H1 (cell line): Measurements from ENCODE around the gene PSME3. TPM values are rescaled to one million over a fixed set of nuclear protein-coding genes. Genes with fewer than 3 reads are reported as not detected.

ENCODE experiments used
- CTCF ChIA-PET: fragments of 300-600 bp; sonication (Branson Sonifier 250); formaldehyde crosslinking; loops from one replicate; lab custom pipeline; 2021; ENCODE audit not compliant: partially characterized antibody; lab: Charles Lee
- POLR2A ChIA-PET: fragments of 300-600 bp; sonication (Branson Sonifier 250); formaldehyde crosslinking; loops from one replicate; lab custom pipeline; 2021; ENCODE audit warnings: inconsistent platforms; ENCODE audit not compliant: partially characterized antibody; lab: Charles Lee
- DNase-seq, 2 experiments: peaks; one replicate each; pipeline versions ENCODE4 v3.0.0 to v3.0.0-alpha.2; 2010 to 2022; ENCODE audit warnings: low spot score in 2 of 2, low read depth in 1 of 2, mixed read lengths in 1 of 2
- FAIRE-seq: peaks from 2 replicates; lab custom pipeline; 2011; peaks lifted over from hg19 to GRCh38; lab: Jason Lieb, UNC
- H2AFZ ChIP-seq: 2 replicates; pipeline ENCODE4 v1.8.1; 2012; ENCODE audit warnings: low read length, inconsistent platforms
- H2AK5ac ChIP-seq: 2 replicates; pipeline ENCODE4 v1.6.1; 2013; ENCODE audit warnings: low read depth, low read length
- H2BK120ac ChIP-seq: replicated peaks from 2 replicates; pipeline ENCODE3; 2013; ENCODE audit warnings: low read depth, low read length, inconsistent platforms
- H2BK12ac ChIP-seq: 2 replicates; pipeline ENCODE4 v1.6.1; 2013; ENCODE audit warnings: low read depth, low read length
- H2BK15ac ChIP-seq: 2 replicates; pipeline ENCODE4 v1.6.1; 2013; ENCODE audit warnings: low read length
- H2BK20ac ChIP-seq: 2 replicates; pipeline ENCODE4 v1.6.1; 2013; ENCODE audit warnings: low read length
- H2BK5ac ChIP-seq: 2 replicates; pipeline ENCODE4 v1.6.1; 2013; ENCODE audit warnings: low read depth, low read length
- H3K14ac ChIP-seq: 2 replicates; pipeline ENCODE4 v1.6.1; 2013; ENCODE audit warnings: inconsistent platforms; ENCODE audit not compliant: insufficient read length
- H3K18ac ChIP-seq: 2 replicates; pipeline ENCODE4 v1.6.1; 2013; ENCODE audit warnings: low read length; ENCODE audit errors: extremely low read depth
- H3K23ac ChIP-seq: 2 replicates; pipeline ENCODE4 v1.6.1; 2013; ENCODE audit warnings: inconsistent platforms; ENCODE audit not compliant: insufficient read length
- H3K23me2 ChIP-seq: 2 replicates; pipeline ENCODE4 v1.6.1; 2013; ENCODE audit warnings: low read depth, low read length
- H3K27ac ChIP-seq: 2 replicates; pipeline ENCODE4 v1.6.1; 2011; ENCODE audit warnings: low read depth, low read length, inconsistent platforms
- H3K27me3 ChIP-seq, 4 experiments: replicated peaks in 1 of 4; 1 replicate in 1 of 4; 2 replicates in 3 of 4; pipeline versions ENCODE4 v1.6.1 to v1.8.1; 2011 to 2013; ENCODE audit warnings: low read length in 3 of 4, mild to moderate bottlenecking in 3 of 4, inconsistent platforms in 2 of 4, mixed read lengths in 2 of 4, moderate library complexity in 1 of 4; ENCODE audit not compliant: control insufficient read depth in 3 of 4, insufficient read depth in 3 of 4; ENCODE audit errors: extremely low read depth in 1 of 4
- H3K36me3 ChIP-seq, 4 experiments: 2 replicates each; pipeline versions ENCODE4 v1.6.1 to v1.8.1; 2011 to 2013; ENCODE audit warnings: mild to moderate bottlenecking in 4 of 4, low read length in 3 of 4, moderate library complexity in 2 of 4, control low read depth in 1 of 4, inconsistent platforms in 1 of 4; ENCODE audit not compliant: insufficient read depth in 4 of 4, control insufficient read depth in 2 of 4
- H3K4ac ChIP-seq: replicated peaks from 2 replicates; pipeline ENCODE3; 2013; ENCODE audit warnings: low read length, low read depth, mixed read lengths, inconsistent platforms; ENCODE audit not compliant: insufficient read length
- H3K4me1 ChIP-seq, 4 experiments: replicated peaks in 1 of 4; 1 replicate in 1 of 4; 2 replicates in 3 of 4; pipeline versions ENCODE4 v1.6.1 to v1.8.1; 2011 to 2013; ENCODE audit warnings: low read length in 3 of 4, inconsistent platforms in 2 of 4, mixed read lengths in 1 of 4; ENCODE audit not compliant: insufficient read depth in 4 of 4, control insufficient read depth in 3 of 4
- H3K4me2 ChIP-seq, 2 experiments: 2 replicates each; pipeline versions ENCODE4 v1.6.1 to v1.8.1; 2011 to 2013; ENCODE audit warnings: low read depth in 2 of 2, low read length in 2 of 2, control low read depth in 1 of 2, inconsistent platforms in 1 of 2, mild to moderate bottlenecking in 1 of 2; ENCODE audit not compliant: insufficient read depth in 1 of 2
- H3K4me3 ChIP-seq, 4 experiments: fragments of 200-600, 300-600 bp in 1 of 4; sonication (generic), shearing (Covaris generic), sonication (Bioruptor Twin) in 1 of 4; 2 replicates each; pipeline versions ENCODE4 v1.5.1 to v1.8.1; 2011 to 2016; ENCODE audit warnings: low read length in 4 of 4, low read depth in 3 of 4, control low read depth in 2 of 4, inconsistent platforms in 2 of 4, mild to moderate bottlenecking in 2 of 4, mixed read lengths in 1 of 4, moderate library complexity in 1 of 4; ENCODE audit not compliant: insufficient read depth in 2 of 4; ENCODE audit errors: extremely low read depth in 1 of 4
- H3K56ac ChIP-seq: replicated peaks from 2 replicates; pipeline ENCODE3; 2013; ENCODE audit warnings: low read depth, mild to moderate bottlenecking, mixed read lengths, low read length, inconsistent platforms; ENCODE audit not compliant: insufficient read length
- H3K79me1 ChIP-seq: 2 replicates; pipeline ENCODE4 v1.6.1; 2013; ENCODE audit warnings: low read depth, low read length, control low read depth
- H3K79me2 ChIP-seq, 2 experiments: 2 replicates each; pipeline versions ENCODE4 v1.6.1 to v1.8.1; 2012 to 2013; ENCODE audit warnings: low read length in 2 of 2, mild to moderate bottlenecking in 2 of 2, inconsistent platforms in 1 of 2; ENCODE audit not compliant: insufficient read depth in 2 of 2, control insufficient read depth in 1 of 2
- H3K9ac ChIP-seq, 4 experiments: replicated peaks in 1 of 4; 1 replicate in 1 of 4; 2 replicates in 3 of 4; pipeline versions ENCODE4 v1.6.1 to v1.8.1; 2011 to 2013; ENCODE audit warnings: low read depth in 3 of 4, low read length in 3 of 4, control low read depth in 2 of 4, mild to moderate bottlenecking in 2 of 4, moderate library complexity in 2 of 4, inconsistent platforms in 1 of 4; ENCODE audit errors: extremely low read depth in 1 of 4
- H3K9me3 ChIP-seq, 2 experiments: 2 replicates each; pipeline versions ENCODE4 v1.6.1 to v1.8.1; 2012 to 2013; ENCODE audit warnings: mild to moderate bottlenecking in 2 of 2, moderate library complexity in 2 of 2, control low read depth in 1 of 2, inconsistent platforms in 1 of 2, low read depth in 1 of 2, low read length in 1 of 2, mixed read lengths in 1 of 2; ENCODE audit not compliant: insufficient read depth in 2 of 2
- H4K20me1 ChIP-seq, 2 experiments: replicated peaks in 1 of 2; 2 replicates each; pipeline versions ENCODE3 to v1.8.1; 2011 to 2013; ENCODE audit warnings: inconsistent platforms in 2 of 2, low read length in 2 of 2, mild to moderate bottlenecking in 1 of 2; ENCODE audit not compliant: insufficient read depth in 2 of 2, control insufficient read depth in 1 of 2
- H4K5ac ChIP-seq: 2 replicates; pipeline ENCODE4 v1.6.1; 2013; ENCODE audit warnings: low read length, low read depth, mixed read lengths, inconsistent platforms; ENCODE audit not compliant: insufficient read length
- H4K8ac ChIP-seq: 2 replicates; pipeline ENCODE4 v1.8.0; 2013; ENCODE audit warnings: mild to moderate bottlenecking, moderate library complexity, low read length, inconsistent platforms; ENCODE audit not compliant: insufficient read depth; ENCODE audit errors: extremely low read depth
- H4K91ac ChIP-seq: replicated peaks from 2 replicates; pipeline ENCODE3; 2013; ENCODE audit warnings: low read length, mixed read lengths, inconsistent platforms; ENCODE audit not compliant: insufficient read length
- CBX8 ChIP-seq: fragments of 300-800, 300-1000 bp; sonication (generic); IDR thresholded peaks from 2 replicates; pipeline ENCODE4 v1.7.1; 2016; ENCODE audit warnings: low read depth, low read length, borderline replicate concordance
- CEBPB ChIP-seq: IDR thresholded peaks from 2 replicates; pipeline ENCODE4 v1.6.1; 2012; ENCODE audit warnings: low read depth, low read length
- HDAC2 ChIP-seq, 2 experiments: fragments of 300-600 bp in 1 of 2; sonication (generic) in 1 of 2; IDR thresholded peaks; 2 replicates each; pipeline ENCODE4 v1.6.1; 2011 to 2012; ENCODE audit warnings: low read depth in 2 of 2, low read length in 2 of 2, mild to moderate bottlenecking in 2 of 2, moderate library complexity in 2 of 2, borderline replicate concordance in 1 of 2, inconsistent platforms in 1 of 2
- NRF1 ChIP-seq: IDR thresholded peaks from 2 replicates; pipeline ENCODE4 v1.6.1; 2011; ENCODE audit warnings: mild to moderate bottlenecking, low read depth, low read length, improper control_type of control experiment
- POLR2A ChIP-seq, 2 experiments: IDR thresholded peaks; 1 replicate in 1 of 2; 2 replicates in 1 of 2; pipeline ENCODE4 v1.6.1; 2011; ENCODE audit warnings: low read depth in 2 of 2, low read length in 2 of 2, mild to moderate bottlenecking in 2 of 2; ENCODE audit errors: control extremely low read depth in 1 of 2
- RXRA ChIP-seq: IDR thresholded peaks from 2 replicates; pipeline ENCODE4 v1.6.1; 2011; ENCODE audit warnings: low read depth, mild to moderate bottlenecking, low read length, moderate library complexity; ENCODE audit not compliant: insufficient read depth
- SIX5 ChIP-seq: IDR thresholded peaks from 2 replicates; pipeline ENCODE4 v1.6.1; 2011; ENCODE audit warnings: mild to moderate bottlenecking, low read depth, low read length
- SRF ChIP-seq: IDR thresholded peaks from 2 replicates; pipeline ENCODE4 v1.6.1; 2011; ENCODE audit warnings: mild to moderate bottlenecking, low read depth, low read length, moderate library complexity
- TAF1 ChIP-seq: IDR thresholded peaks from 2 replicates; pipeline ENCODE4 v1.6.1; 2011; ENCODE audit warnings: mild to moderate bottlenecking, low read depth, low read length
- ZNF274 ChIP-seq: IDR thresholded peaks from 2 replicates; pipeline ENCODE4 v1.7.0; 2012; ENCODE audit warnings: low read length, borderline replicate concordance; ENCODE audit errors: extremely low read depth
- WGBS, 2 experiments: shearing (Covaris generic) in 1 of 2; methylation state at CpG; one replicate each; pipeline versions ENCODE4 v1.1.6 to v1.1.7; 2013 to 2015; ENCODE audit warnings: low lambda C conversion rate in 2 of 2, mixed read lengths in 2 of 2, inconsistent platforms in 1 of 2, low coverage in 1 of 2, missing lambda C conversion rate in 1 of 2; ENCODE audit not compliant: insufficient replicate concordance in 2 of 2, insufficient coverage in 1 of 2, insufficient read length in 1 of 2; ENCODE audit errors: extremely low coverage in 1 of 2, missing lambda C conversion rate in 1 of 2; 5-methylcytosine and 5-hydroxymethylcytosine counted together
- polyA plus RNA-seq, 7 experiments: library from polyadenylated mRNA; depleted of rRNA in 3 of 7; stranded (reverse) in 5 of 7; unstranded in 2 of 7; fragments of >200 nt in 5 of 7; fragments of 200-250 nt in 2 of 7; gene quantifications; 1 replicate in 5 of 7; 2 replicates in 1 of 7; 4 replicates in 1 of 7; pipeline versions ENCODE4 v1.2.1 to v1.2.3, GENCODE V29; 2011 to 2013; ENCODE audit warnings: missing spikeins in 2 of 7, mixed read lengths in 2 of 7
- total RNA-seq: library from RNA; stranded (reverse); fragmentation: NEBNext Ultra II Directional; extraction: Animal tissue kit (Norgen Biotek cat#: 25700); gene quantifications from 2 replicates; pipeline ENCODE4 v1.2.1, GENCODE V29; 2021

Gene PSME3
- total and polyA plus RNA-seq, 2 of the 8 experiments (the other 6 are each of a cell fraction or from before 2014, with no cell fraction given) = 149 to 224 TPM

- Histone ChIP-seq H3K4me3 (0 out of 8 replicates have a peak overlapping the region, but pooled peaks of 1 of the 4 experiments have one; percentile 3), H3K79me2 (no peaks in the 10 kb centered on the region), H2BK120ac (no peak overlapping the region), H3K23ac (no peak overlapping the region), H3K4me2 (peak overlapping the region; percentile 30 to 35; a peak in 3 of 4 replicates), H2BK20ac (no peak overlapping the region), H4K5ac (no peak overlapping the region), H2BK5ac (peak overlapping the region; percentile 10; the same call in 1 of the 2 replicates), H4K20me1 (no peaks in the 10 kb centered on the region), H3K79me1 (no peaks in the 10 kb centered on the region), H4K91ac (no peak overlapping the region), H3K14ac (no peak overlapping the region), H3K56ac (no peak overlapping the region), H3K4ac (no peak overlapping the region), H3K9me3 (no peaks in the 10 kb centered on the region), H3K18ac (no peak overlapping the region; the same call in 1 of the 2 replicates), H2BK15ac (no peak overlapping the region), H2AFZ (peak overlapping the region; percentile 94), H3K36me3 (no peaks in the 10 kb centered on the region), H3K27ac (no peak overlapping the region), H2AK5ac (no peak overlapping the region), H4K8ac (no peak overlapping the region), H3K27me3 (no peaks in the 10 kb centered on the region), H3K9ac (no peak overlapping the region; a peak in 1 of 7 replicates), H2BK12ac (0 out of 2 replicates have a peak overlapping the region, but pooled peaks have one; percentile 9), H3K4me1 (peaks cover 0 to 8% (median 2%) of the 10 kb centered on the region in 4 experiments; a peak in 3 of 7 replicates), H3K23me2 (no peaks in the 10 kb centered on the region)
- WGBS, 2 experiments = 61% methylated on average over 10 of the region's 10 CpGs; no CpG with 5 or more reads in 1 of the 2 experiments
- ChIA-PET CTCF (interaction anchor here (0.7 to 2.6 kb wide), 7 partner anchors 8 to 71 kb away, joined by 3 to 9 read pairs (median 3); no protein-coding TSS in a partner anchor), POLR2A (interaction anchor here (1.4 kb wide), 1 partner anchor 58 kb away, joined by 3 read pairs; no protein-coding TSS in a partner anchor)
- no peak for TF ChIP-seq SRF
- no peak for TF ChIP-seq RXRA
- TF ChIP-seq POLR2A (IDR thresholded peaks at IDR 0.05; ENCODE audit: control extremely low read depth in 1 of 2, low read depth in 2 of 2, low read length in 2 of 2) = no peak
- TF ChIP-seq ZNF274 = no peak
- TF ChIP-seq HDAC2 (IDR thresholded peaks at IDR 0.05; ENCODE audit: borderline replicate concordance in 1 of 2, low read depth in 2 of 2, low read length in 2 of 2) = no peak
- no peak for TF ChIP-seq CEBPB
- TF ChIP-seq CBX8 = no peak
- TF ChIP-seq SIX5 = no peak
- no peak for TF ChIP-seq NRF1
- TF ChIP-seq TAF1 = no peak
- DNase-seq = peak in 1 of 2 experiments; percentile 56
- FAIRE-seq = peak; percentile 58
These were observed 58.4 kb downstream of the PSME3 start for GRCh38 chr17:42891539-42892152.
